ENCODE measurements around the gene FGFR2. TPM values are rescaled to one million over a fixed set of nuclear protein-coding genes. Genes with fewer than 3 reads are reported as not detected.

Gene FGFR2
- total RNA-seq, 2 experiments from 2014 or later, result not detected

GRCh38 chr10:121452581-121452980, 145.7 kb downstream of the FGFR2 start:
- no peaks in the 10 kb centered on the region for H4K20me1 ChIP-seq (ENCODE audit: insufficient read depth, low read length)
- intact Hi-C loops (cut with micrococcal nuclease; ENCODE audit: unreplicated experiment), result no loop called here
- no peak overlapping the region for H3K4me3 ChIP-seq (ENCODE audit: low read depth, low read length, poor library complexity, severe bottlenecking)
- ChIA-PET CTCF (ENCODE audit: unreplicated experiment) (no interaction called here), POLR2A (no interaction called here)
- DNase-seq (ENCODE audit: low spot score), result no peak
- H3K4me1 ChIP-seq (ENCODE audit: insufficient read depth, low read length, poor library complexity, severe bottlenecking), result no peaks in the 10 kb centered on the region
- no TSS peak for BruUV-seq (replicated peaks)
- no peak overlapping the region for H3K27ac ChIP-seq (ENCODE audit: low read depth, low read length, poor library complexity, severe bottlenecking)
- H3K9me3 ChIP-seq (ENCODE audit: low read length), result no peaks in the 10 kb centered on the region
- H3K79me2 ChIP-seq (ENCODE audit: insufficient read depth, low read depth, low read length), result no peaks in the 10 kb centered on the region
- no peak for TF ChIP-seq EZH2phosphoT487 (IDR thresholded peaks at IDR 0.05; ENCODE audit: borderline replicate concordance, low read depth, low read length)
- TF ChIP-seq CTCF (conservative IDR thresholded peaks at IDR 0.05; ENCODE audit: low read length), result no peak
- no peaks in the 10 kb centered on the region for H3K36me3 ChIP-seq (ENCODE audit: insufficient read depth, low read length)
- no peak overlapping the region for H2AFZ ChIP-seq (ENCODE audit: low read length)
- no peaks in the 10 kb centered on the region for H3K9me2 ChIP-seq (ENCODE audit: insufficient read depth, low read length)
- H3K4me2 ChIP-seq (ENCODE audit: low read length), result no peak overlapping the region

DNA sequence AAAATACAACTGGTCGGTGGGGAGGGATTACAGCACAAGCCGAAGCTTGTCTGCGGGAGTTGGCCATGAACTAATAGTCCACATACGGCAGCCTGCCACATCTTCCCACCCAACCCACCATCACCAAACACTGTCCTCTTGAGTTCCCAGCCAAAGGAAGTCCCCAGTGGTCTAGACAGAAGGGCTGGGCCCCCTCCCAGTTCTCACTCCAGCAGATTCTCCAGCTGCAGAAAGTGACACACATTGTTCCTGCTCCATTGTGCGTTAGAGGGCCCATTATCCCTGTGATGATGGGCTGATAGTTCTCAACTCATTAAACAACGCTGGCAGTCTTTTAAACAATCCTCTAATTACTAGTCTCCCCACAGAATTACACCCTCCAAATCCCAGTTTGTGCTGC, 148.0 kb downstream of the FGFR2 start:
- Histone ChIP-seq H3K9me3 (ENCODE audit: low read length) (no peaks in the 10 kb centered on the region), H2AFZ (ENCODE audit: low read length) (no peak overlapping the region), H3K36me3 (ENCODE audit: insufficient read depth, low read length) (no peaks in the 10 kb centered on the region), H3K4me2 (ENCODE audit: low read length) (no peak overlapping the region), H3K4me3 (ENCODE audit: low read depth, low read length, poor library complexity, severe bottlenecking) (no peak overlapping the region), H4K20me1 (ENCODE audit: insufficient read depth, low read length) (no peaks in the 10 kb centered on the region), H3K27ac (ENCODE audit: low read depth, low read length, poor library complexity, severe bottlenecking) (no peak overlapping the region), H3K4me1 (ENCODE audit: insufficient read depth, low read length, poor library complexity, severe bottlenecking) (no peaks in the 10 kb centered on the region), H3K79me2 (ENCODE audit: insufficient read depth, low read depth, low read length) (no peaks in the 10 kb centered on the region), H3K9me2 (ENCODE audit: insufficient read depth, low read length) (no peaks in the 10 kb centered on the region)
- DNase-seq (ENCODE audit: low spot score), result no peak
- intact Hi-C loops (cut with micrococcal nuclease; ENCODE audit: unreplicated experiment), result no loop called here
- ChIA-PET POLR2A (no interaction called here), CTCF (ENCODE audit: unreplicated experiment) (no interaction called here)
- no TSS peak for BruUV-seq (replicated peaks)
- TF ChIP-seq EZH2phosphoT487 (IDR thresholded peaks at IDR 0.05; ENCODE audit: borderline replicate concordance, low read depth, low read length) (no peak), CTCF (conservative IDR thresholded peaks at IDR 0.05; ENCODE audit: low read length) (no peak)

DNA sequence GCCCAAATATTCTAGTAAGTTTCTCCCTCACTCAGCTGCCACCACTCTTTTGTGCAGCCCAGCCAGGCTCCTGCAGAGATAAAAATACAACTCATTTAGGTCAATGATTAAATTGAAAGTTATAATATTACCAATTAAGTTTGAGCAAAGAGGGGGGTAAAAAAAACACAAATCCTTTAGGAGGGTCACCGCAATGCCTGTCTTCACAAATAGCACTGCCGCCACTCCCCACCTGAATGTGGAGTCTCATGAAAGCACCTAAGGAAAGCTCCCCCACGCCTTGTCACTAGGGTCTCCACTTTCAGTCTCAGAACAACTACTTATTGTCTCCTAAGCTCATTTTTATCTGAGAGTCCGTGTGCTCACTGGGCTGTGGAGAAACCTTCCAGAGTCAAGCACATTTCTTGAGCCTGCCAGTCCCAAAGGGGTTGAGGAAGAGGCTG, 148.7 kb downstream of the FGFR2 start:
- TF ChIP-seq EZH2phosphoT487 (IDR thresholded peaks at IDR 0.05; ENCODE audit: borderline replicate concordance, low read depth, low read length), result no peak
- TF ChIP-seq CTCF (conservative IDR thresholded peaks at IDR 0.05; ENCODE audit: low read length), result no peak
- intact Hi-C loops (cut with micrococcal nuclease; ENCODE audit: unreplicated experiment), result no loop called here
- no TSS peak for BruUV-seq (replicated peaks)

More for the DNA sequence above, 148.7 kb downstream of the FGFR2 start:
- Histone ChIP-seq H3K79me2 (ENCODE audit: insufficient read depth, low read depth, low read length) (no peaks in the 10 kb centered on the region), H3K9me2 (ENCODE audit: insufficient read depth, low read length) (no peaks in the 10 kb centered on the region), H3K36me3 (ENCODE audit: insufficient read depth, low read length) (no peaks in the 10 kb centered on the region), H4K20me1 (ENCODE audit: insufficient read depth, low read length) (no peaks in the 10 kb centered on the region), H3K4me3 (ENCODE audit: low read depth, low read length, poor library complexity, severe bottlenecking) (no peak overlapping the region), H3K9me3 (ENCODE audit: low read length) (no peaks in the 10 kb centered on the region), H3K27ac (ENCODE audit: low read depth, low read length, poor library complexity, severe bottlenecking) (no peak overlapping the region), H3K4me1 (ENCODE audit: insufficient read depth, low read length, poor library complexity, severe bottlenecking) (no peaks in the 10 kb centered on the region), H3K4me2 (ENCODE audit: low read length) (no peak overlapping the region), H2AFZ (ENCODE audit: low read length) (no peak overlapping the region)
- POLR2A ChIA-PET, result no interaction called here
- CTCF ChIA-PET (ENCODE audit: unreplicated experiment), result no interaction called here
- no peak for DNase-seq (ENCODE audit: low spot score)

Measured in OCI-LY7 (cell line).